HG02571 (cell line): ENCODE data around the gene ABHD14A.
"Not testable (repeated sequence)": the region's sequence is repeated elsewhere in the genome, so short reads cannot be mapped to it uniquely, and the experiment has no call there.

Source experiments
- ATAC-seq: cut with Tn5 transposase; IDR thresholded peaks from one replicate; pipeline ENCODE4 v1.9.1; 2021; ENCODE audit warnings: mild to moderate bottlenecking, moderate library complexity; ENCODE audit not compliant: unreplicated experiment

ABHD14A gene

GRCh38 chr3:51993657-51994056 is 18.8 kb downstream of the ABHD14A start:
- not testable (repeated sequence) for ATAC-seq

GRCh38 chr3:51994530-51994929 is 19.7 kb downstream of the ABHD14A start:
- no peak for ATAC-seq

- peak; percentile 73 for ATAC-seq
These were observed 20.7 kb downstream of the ABHD14A start, which contains the start of gene RPL29 for GRCh38 chr3:51995346-51996163. TSS of gene RPL29 (minus strand) at chr3:51995895. CDS start at chr3:51995461, 434 bp downstream.

- no peak for ATAC-seq
These were observed 22.3 kb downstream of the ABHD14A start for GRCh38 chr3:51997172-51997571.

- no peak for ATAC-seq
These were observed 23.2 kb downstream of the ABHD14A start for GRCh38 chr3:51997935-51998596.

GRCh38 chr3:51998774-51999173 is 23.9 kb downstream of the ABHD14A start:
- no peak for ATAC-seq

- ATAC-seq: no peak
These were observed 25.0 kb downstream of the ABHD14A start for GRCh38 chr3:51999846-52000245.

- ATAC-seq: no peak
These were observed 26.6 kb downstream of the ABHD14A start for GRCh38 chr3:52001443-52001974.

GRCh38 chr3:52002748-52003147 is 27.9 kb downstream of the ABHD14A start:
- no peak for ATAC-seq

GRCh38 chr3:52004163-52004787 is 29.4 kb downstream of the ABHD14A start:
- no peak for ATAC-seq

- no peak for ATAC-seq
These were observed 30.1 kb downstream of the ABHD14A start for GRCh38 chr3:52004906-52005395.

- ATAC-seq: no peak
These were observed 30.7 kb downstream of the ABHD14A start for GRCh38 chr3:52005571-52005986.

- ATAC-seq: no peak
These were observed 31.4 kb downstream of the ABHD14A start for GRCh38 chr3:52006017-52006819.

GRCh38 chr3:52006820-52007133 is 31.9 kb downstream of the ABHD14A start:
- no peak for ATAC-seq

- ATAC-seq: no peak
These were observed 32.4 kb downstream of the ABHD14A start for GRCh38 chr3:52007291-52007690.

- ATAC-seq: no peak
These were observed 35.6 kb downstream of the ABHD14A start for GRCh38 chr3:52010431-52010830.

- ATAC-seq: no peak
These were observed 37.8 kb downstream of the ABHD14A start for GRCh38 chr3:52012699-52013098.

GRCh38 chr3:52013802-52014598 is 39.1 kb downstream of the ABHD14A start:
- no peak for ATAC-seq

- ATAC-seq: no peak
These were observed 39.7 kb downstream of the ABHD14A start for GRCh38 chr3:52014613-52015012.
